CD4-positive, alpha-beta T cell treated with Interleukin-15 for 1 hour (primary cell): Measurements from ENCODE around the gene ZBP1.

ENCODE experiments used
- DNase-seq: peaks from one replicate; pipeline ENCODE4 v3.0.0-alpha.2; 2020

Gene ZBP1

GRCh38 chr20:57620274-57620990 lies at the start of gene ZBP1:
Gene ZBP1, minus strand, starts transcription at chr20:57620426. Its CDS starts 131 bp downstream, at chr20:57620295.
- peak; percentile 71 for DNase-seq

DNA sequence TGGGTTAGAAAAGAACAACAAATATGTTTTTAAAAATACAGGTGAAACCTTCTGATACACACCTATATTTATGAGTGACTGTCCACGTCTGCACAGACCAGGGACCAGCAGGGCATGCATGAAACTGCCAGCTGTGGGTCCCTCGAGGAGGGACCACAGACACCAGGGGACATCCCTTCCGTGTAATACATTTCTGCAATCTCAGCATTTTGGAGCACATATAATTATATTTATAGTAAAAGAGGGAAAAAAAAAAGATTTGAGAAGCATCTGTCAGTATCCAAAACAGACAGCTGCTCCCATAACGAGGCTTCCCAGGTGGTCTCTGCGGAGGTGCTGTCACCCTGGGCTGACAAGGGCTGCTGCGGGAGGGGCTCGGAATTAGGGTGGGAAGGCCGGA lies 49.4 kb upstream of the ZBP1 start:
- DNase-seq, result no peak

DNA sequence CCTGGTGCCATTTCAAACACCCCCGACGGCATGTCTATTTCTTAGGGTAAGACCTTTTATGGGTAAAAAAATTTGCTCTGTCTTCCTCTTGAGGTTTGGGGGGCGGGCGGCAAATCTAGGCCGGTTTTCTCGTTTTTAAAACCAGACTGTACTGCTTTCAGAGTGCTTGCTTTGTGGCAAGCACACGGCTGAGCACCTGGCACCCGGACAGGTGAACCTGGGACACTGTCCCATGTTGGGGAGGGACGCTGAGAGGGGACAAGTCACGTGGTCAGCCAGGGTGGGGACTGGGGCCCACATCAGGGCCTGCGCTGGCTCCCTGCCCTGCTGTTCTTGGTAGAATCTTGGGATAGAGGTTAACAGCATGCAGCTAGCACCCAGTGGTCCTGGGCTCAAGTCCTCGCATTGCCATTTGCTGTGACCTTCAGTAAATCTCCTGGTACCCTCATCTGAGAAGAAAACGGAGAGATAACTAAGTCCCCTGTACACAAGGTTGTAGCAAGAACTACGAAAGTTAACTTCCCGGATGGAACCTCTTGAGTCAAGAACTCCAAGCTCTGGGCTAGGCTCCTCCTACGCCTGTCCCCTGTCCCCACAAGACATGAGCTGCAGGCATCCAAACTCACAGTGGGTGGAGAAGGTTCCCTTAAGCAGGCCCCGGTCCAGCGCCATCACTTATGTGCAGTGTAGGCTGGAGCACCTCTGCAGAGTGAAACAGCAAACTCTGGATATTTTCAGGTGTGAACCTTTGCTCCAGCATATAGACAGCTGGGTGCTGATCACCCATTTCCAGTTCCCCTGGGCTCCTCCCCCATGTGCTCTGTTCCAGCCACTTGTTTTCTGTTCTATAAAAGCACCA lies 47.9 kb upstream of the ZBP1 start:
- DNase-seq, result no peak

GRCh38 chr20:57667388-57667787 lies 47.2 kb upstream of the ZBP1 start:
- no peak for DNase-seq

DNA sequence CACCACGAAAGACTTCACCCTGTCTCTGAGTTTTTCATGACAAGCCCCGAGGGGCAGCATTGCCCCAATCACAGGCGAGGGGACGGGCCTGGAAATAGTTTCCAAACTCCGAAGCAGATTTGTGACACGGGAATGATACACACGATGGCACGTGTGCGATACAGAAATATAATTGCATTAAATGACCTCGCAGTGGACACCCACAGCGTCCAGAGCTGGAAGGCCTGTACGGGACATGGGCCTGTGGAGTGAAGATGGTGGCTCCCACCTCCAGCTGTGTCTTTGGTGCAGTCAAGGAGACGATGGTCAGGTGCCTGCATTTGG lies 46.6 kb upstream of the ZBP1 start:
- DNase-seq, result no peak

- DNase-seq, result peak; percentile 9
Measured at GRCh38 chr20:57666106-57666833, 46.0 kb upstream of the ZBP1 start.

DNA sequence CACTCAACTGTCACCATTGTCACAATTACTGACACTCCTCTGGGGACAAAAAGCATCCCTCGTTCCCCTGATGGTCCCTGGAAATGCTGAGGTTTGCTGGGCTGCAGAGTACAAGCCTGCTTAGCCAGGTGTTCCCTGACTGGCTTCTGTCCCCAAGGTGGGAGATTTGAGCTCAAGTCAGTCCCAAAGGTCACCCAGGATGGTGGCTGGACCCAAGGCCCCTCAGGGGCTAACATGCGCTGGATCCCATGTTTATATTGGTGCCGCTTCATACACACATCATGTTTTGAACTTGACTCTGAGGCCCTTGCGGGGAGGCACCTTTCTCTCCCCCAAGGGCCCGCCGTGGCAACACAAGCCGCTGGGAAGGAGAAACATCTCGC lies 45.4 kb upstream of the ZBP1 start:
- DNase-seq, result no peak

- DNase-seq, result no peak
Measured at GRCh38 chr20:57664924-57665588, 44.8 kb upstream of the ZBP1 start.

- no peak for DNase-seq
Measured at GRCh38 chr20:57664476-57664875, 44.2 kb upstream of the ZBP1 start.

GRCh38 chr20:57663681-57664451 lies 43.6 kb upstream of the ZBP1 start:
- DNase-seq, result peak; percentile 15

GRCh38 chr20:57663241-57663640 lies 43.0 kb upstream of the ZBP1 start:
- DNase-seq, result no peak

- DNase-seq, result no peak
Measured at GRCh38 chr20:57662456-57663240, 42.4 kb upstream of the ZBP1 start.

DNA sequence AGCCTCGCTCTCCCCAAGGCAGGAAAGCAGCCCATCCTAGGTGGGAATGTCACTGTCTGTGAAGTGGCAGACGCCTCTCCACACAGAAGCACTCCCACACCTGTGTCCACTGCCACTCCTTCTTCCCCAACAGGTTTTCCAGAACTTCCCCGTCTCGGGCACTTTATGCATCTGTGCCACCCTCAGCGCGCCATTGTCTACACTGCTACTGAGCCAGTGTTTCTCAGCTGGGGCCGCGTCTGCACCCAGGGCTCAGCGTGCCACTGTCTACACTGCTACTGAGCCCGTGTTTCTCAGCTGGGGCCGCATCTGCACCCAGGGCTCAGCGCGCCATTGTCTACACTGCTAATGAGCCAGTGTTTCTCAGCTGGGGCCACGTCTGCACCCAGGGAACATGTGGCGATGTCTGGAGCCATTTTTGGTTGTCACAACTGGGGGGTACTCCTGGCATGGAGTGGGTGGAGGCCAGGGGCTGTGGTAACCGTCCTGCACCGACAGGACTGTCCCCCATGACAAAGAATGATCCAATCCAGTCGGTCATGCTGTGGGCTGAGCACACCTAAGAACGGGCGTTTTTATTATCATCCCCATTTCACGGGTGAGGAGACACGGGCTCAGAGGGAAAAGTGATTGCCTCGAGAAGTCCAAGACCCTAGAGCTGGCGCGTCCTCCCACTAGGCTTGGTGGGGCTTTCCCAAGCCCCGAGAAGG lies 41.7 kb upstream of the ZBP1 start:
- DNase-seq, result no peak

- no peak for DNase-seq
Measured at GRCh38 chr20:57660922-57661745, 40.9 kb upstream of the ZBP1 start.

- DNase-seq, result no peak
Measured at GRCh38 chr20:57660181-57660921, 40.1 kb upstream of the ZBP1 start.

GRCh38 chr20:57659517-57660180 lies 39.4 kb upstream of the ZBP1 start:
- DNase-seq, result no peak

DNA sequence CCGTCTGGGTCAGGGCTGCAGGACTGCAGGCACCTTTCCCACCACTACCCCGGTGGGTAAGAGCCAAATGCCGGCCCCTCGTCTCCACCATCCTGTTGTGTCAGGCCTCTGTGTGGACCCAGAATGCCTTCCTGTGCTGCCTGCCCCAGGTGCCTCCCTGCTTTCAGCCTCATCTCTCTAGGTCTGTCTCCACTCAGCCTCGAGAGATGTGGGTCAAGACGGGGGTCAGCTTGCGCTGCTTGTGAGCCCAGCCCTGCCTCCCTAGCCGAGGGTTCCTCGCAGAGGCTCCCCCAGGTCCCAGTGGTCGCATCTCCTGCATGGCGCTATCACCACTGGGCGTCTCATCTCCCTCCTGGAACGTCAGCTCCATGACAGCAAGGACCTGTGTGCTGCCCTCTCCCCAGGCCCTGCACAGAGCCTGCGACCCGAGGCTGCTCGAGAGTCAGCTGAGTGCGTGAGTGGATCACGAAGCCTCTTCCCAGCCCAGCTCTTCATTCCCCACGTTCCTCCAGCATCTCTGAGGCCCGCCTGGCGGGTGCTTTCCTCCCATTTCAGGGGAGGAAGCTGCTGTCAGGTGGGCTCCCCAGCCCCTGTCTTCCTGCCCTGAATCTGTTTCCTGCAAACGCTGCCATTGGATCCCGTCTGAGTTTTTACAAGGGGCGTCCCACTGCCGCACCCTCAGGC lies 38.7 kb upstream of the ZBP1 start:
- DNase-seq, result no peak

GRCh38 chr20:57658447-57658832 lies 38.2 kb upstream of the ZBP1 start:
- no peak for DNase-seq
